Erythroblast (primary cell): Measurements from ENCODE around the gene PAGE5.

ENCODE experiments used
- GATA1 ChIP-seq: IDR thresholded peaks from 2 replicates; pipeline ENCODE4 v1.6.1; 2011; ENCODE audit warnings: low read depth, mild to moderate bottlenecking, control low read depth, low read length, moderate library complexity
- POLR2A ChIP-seq: IDR thresholded peaks from 2 replicates; pipeline ENCODE4 v1.6.1; 2011; ENCODE audit warnings: mild to moderate bottlenecking, low read length

DNA sequence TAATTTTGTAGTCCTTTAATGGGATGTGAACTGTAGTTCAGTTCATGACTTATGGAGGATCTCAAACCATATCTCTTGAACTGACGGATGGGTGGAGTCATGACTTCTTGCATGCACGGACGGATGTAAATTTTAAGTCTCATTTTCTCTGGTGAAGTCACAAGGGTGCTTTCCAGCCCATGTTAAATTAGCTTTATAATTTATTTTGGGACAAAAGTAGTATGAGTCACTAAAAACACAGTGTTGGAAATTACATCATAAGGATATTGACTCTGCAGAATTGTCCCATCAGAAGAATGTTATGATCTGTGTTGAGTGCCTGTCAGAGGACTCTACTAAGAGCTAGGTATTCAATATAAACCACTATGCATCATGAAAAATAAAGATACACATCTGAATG is 6.8 kb upstream of the PAGE5 start:
- TF ChIP-seq POLR2A (no peak), GATA1 (no peak)
